ENCODE results near the gene CMPK1. TPM values are rescaled to one million over a fixed set of nuclear protein-coding genes. Genes with fewer than 3 reads are reported as not detected.

CMPK1 gene
- total and polyA plus RNA-seq, 2 of the 4 experiments (the other 2 are of a cell fraction): 23.1 to 31.9 TPM

DNA sequence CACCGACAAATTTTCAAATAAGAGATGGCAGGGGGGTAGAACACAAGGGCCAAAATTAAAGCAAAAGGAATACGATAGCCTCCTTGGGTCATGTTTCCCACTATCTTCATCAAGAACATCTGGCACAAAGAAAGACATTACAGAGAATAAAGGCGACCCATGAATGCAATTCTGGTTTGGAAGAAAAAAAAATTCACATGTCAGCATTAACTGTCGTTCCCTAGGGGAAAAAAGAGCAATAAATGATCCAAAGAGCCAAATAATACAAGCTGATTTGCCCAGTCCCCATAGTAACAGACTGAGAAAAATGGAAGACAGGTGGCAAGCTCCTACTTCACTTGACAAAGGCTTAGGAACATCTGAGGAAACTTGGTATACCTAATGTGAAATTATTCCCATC is 24.2 kb upstream of the CMPK1 start:
- dilution Hi-C loops (cut with HindIII; ENCODE audit: low sequenced_read_pairs, unreplicated experiment): no loop called here
- no peaks in the 10 kb centered on the region for H3K9me1 ChIP-seq (ENCODE audit: insufficient read depth, low read length)
- H2AFZ ChIP-seq (replicated peaks; ENCODE audit: low read length, poor library complexity): no peak overlapping the region

More for the DNA sequence above, 24.2 kb upstream of the CMPK1 start:
- BruUV-seq (replicated peaks): no TSS peak
- no peak overlapping the region for H4K5ac ChIP-seq (ENCODE audit: low read depth, low read length)
- WGBS, 2 experiments (ENCODE audit: extremely low coverage in 2 of 2, insufficient read length in 1 of 2): no CpG with 5 or more reads among the region's 4 CpGs
- TF ChIP-seq, protein P1, sequence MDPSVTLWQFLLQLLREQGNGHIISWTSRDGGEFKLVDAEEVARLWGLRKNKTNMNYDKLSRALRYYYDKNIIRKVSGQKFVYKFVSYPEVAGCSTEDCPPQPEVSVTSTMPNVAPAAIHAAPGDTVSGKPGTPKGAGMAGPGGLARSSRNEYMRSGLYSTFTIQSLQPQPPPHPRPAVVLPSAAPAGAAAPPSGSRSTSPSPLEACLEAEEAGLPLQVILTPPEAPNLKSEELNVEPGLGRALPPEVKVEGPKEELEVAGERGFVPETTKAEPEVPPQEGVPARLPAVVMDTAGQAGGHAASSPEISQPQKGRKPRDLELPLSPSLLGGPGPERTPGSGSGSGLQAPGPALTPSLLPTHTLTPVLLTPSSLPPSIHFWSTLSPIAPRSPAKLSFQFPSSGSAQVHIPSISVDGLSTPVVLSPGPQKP (IDR thresholded peaks at IDR 0.05; ENCODE audit: borderline replicate concordance, low read depth, low read length): no peak
- TF ChIP-seq MAFK (IDR thresholded peaks at IDR 0.05; ENCODE audit: low read depth, low read length) (peak; percentile 82), MAZ (IDR thresholded peaks at IDR 0.05; ENCODE audit: borderline replicate concordance, low read depth, low read length) (no peak), CHD1 (IDR thresholded peaks at IDR 0.05; ENCODE audit: low read depth, low read length) (no peak), SMC3 (IDR thresholded peaks at IDR 0.05; ENCODE audit: low read depth, low read length) (no peak)
- H3K9ac ChIP-seq (ENCODE audit: low read depth, low read length): no peak overlapping the region
- no peak overlapping the region for H4K8ac ChIP-seq (ENCODE audit: low read depth in 2 of 2, low read length in 2 of 2)
- H3K23ac ChIP-seq (ENCODE audit: low read depth, low read length): no peak overlapping the region
- H2AK9ac ChIP-seq (replicated peaks; ENCODE audit: low read depth, low read length, poor library complexity): no peak overlapping the region
- intact Hi-C loops (cut with micrococcal nuclease) (no loop called here), in situ Hi-C loops (cut with MboI; ENCODE audit: low sequenced_read_pairs) (no loop called here)
- no peak overlapping the region for H2AK5ac ChIP-seq (ENCODE audit: low read depth, low read length)
- no peaks in the 10 kb centered on the region for H3K9me3 ChIP-seq (ENCODE audit: control insufficient read depth, insufficient read depth, low read length)
- ChIA-PET POLR2A (ENCODE audit: unreplicated experiment) (no interaction called here), CTCF (no interaction called here)
- no peaks in the 10 kb centered on the region for H3K4me1 ChIP-seq (ENCODE audit: control insufficient read depth, insufficient read depth, low read length)
- no peak overlapping the region for H2BK15ac ChIP-seq (ENCODE audit: low read depth, low read length)
- DNase-seq (no peak), ATAC-seq (ENCODE audit: low read depth) (no peak)
- peaks cover 7 to 17% of the 10 kb centered on the region in 2 experiments for H3K79me1 ChIP-seq (ENCODE audit: low read depth in 1 of 2, low read length in 2 of 2)
- no peak overlapping the region for H2BK20ac ChIP-seq (ENCODE audit: low read depth, low read length)
- peaks cover 1% of the 10 kb centered on the region; the same call in 1 of the 2 replicates for H3K36me3 ChIP-seq (ENCODE audit: control insufficient read depth, insufficient read depth, low read length)
- H3K14ac ChIP-seq (replicated peaks; ENCODE audit: low read depth, low read length): no peak overlapping the region
- no peak overlapping the region for H3K27ac ChIP-seq (ENCODE audit: insufficient read depth, low read length)
- H4K20me1 ChIP-seq (ENCODE audit: insufficient read depth, low read length): no peaks in the 10 kb centered on the region
- no peak overlapping the region for H3K4me2 ChIP-seq (ENCODE audit: low read depth, low read length)
- H3K18ac ChIP-seq (ENCODE audit: low read depth, low read length): no peak overlapping the region
- no peak overlapping the region for H2BK5ac ChIP-seq (ENCODE audit: low read depth, low read length, poor library complexity, severe bottlenecking)
- no peak overlapping the region for H2BK120ac ChIP-seq (ENCODE audit: low read depth, low read length)
- no peak overlapping the region for H4K91ac ChIP-seq (ENCODE audit: insufficient read depth, low read depth, low read length)
- no peak overlapping the region for H3K4ac ChIP-seq (ENCODE audit: low read depth, low read length)
- H3K4me3 ChIP-seq (ENCODE audit: insufficient read depth, low read depth, low read length): no peak overlapping the region
- H3K27me3 ChIP-seq (ENCODE audit: control insufficient read depth, insufficient read depth, low read length): no peaks in the 10 kb centered on the region
- H3K56ac ChIP-seq (ENCODE audit: extremely low read depth, insufficient read depth, low read length): no peak overlapping the region
